ENCODE data around the gene CHAD. TPM values are rescaled to one million over a fixed set of nuclear protein-coding genes. Genes with fewer than 3 reads are reported as not detected.

Gene CHAD
- polyA plus RNA-seq, 3 donors: 0.54 to 5.6 TPM; not detected in 1

- no peak overlapping the region for H3K27ac ChIP-seq (ENCODE audit: low read depth, low read length)
- WGBS, 3 donors: 93 to 96% (median 95%) methylated on average over 9 of the region's 9 CpGs
These were observed 3.0 kb downstream of the CHAD start for GRCh38 chr17:50465635-50466034.

GRCh38 chr17:50465171-50465570 lies 3.5 kb downstream of the CHAD start:
- H3K27ac ChIP-seq (ENCODE audit: low read depth, low read length): no peak overlapping the region

GRCh38 chr17:50464736-50465135 lies 3.9 kb downstream of the CHAD start:
- H3K27ac ChIP-seq (ENCODE audit: low read depth, low read length): no peak overlapping the region
- WGBS, 3 donors: 87 to 91% (median 88%) methylated on average over 4 of the region's 4 CpGs

More at GRCh38 chr17:50465171-50465570, 3.5 kb downstream of the CHAD start:
- WGBS, 3 donors: 68 to 94% (median 93%) methylated on average over 6 of the region's 6 CpGs

- 91 to 95% (median 94%) methylated on average over 3 of the region's 3 CpGs for WGBS, 3 donors
- no peak overlapping the region for H3K27ac ChIP-seq (ENCODE audit: low read depth, low read length)
These were observed 4.6 kb downstream of the CHAD start for GRCh38 chr17:50464121-50464520.

GRCh38 chr17:50462446-50462845 lies 6.2 kb downstream of the CHAD start:
- WGBS, 3 donors: 49 to 82% (median 79%) methylated on average over 9 of the region's 9 CpGs
- no peak overlapping the region for H3K27ac ChIP-seq (ENCODE audit: low read depth, low read length)

- 93 to 94% (median 93%) methylated on average over 14 of the region's 14 CpGs for WGBS, 3 donors
- no peak overlapping the region for H3K27ac ChIP-seq (ENCODE audit: low read depth, low read length)
These were observed 7.0 kb downstream of the CHAD start for GRCh38 chr17:50461550-50462132.

- WGBS, 3 donors: 90 to 95% (median 93%) methylated on average over 9 of the region's 9 CpGs
- H3K27ac ChIP-seq (ENCODE audit: low read depth, low read length): no peak overlapping the region
These were observed 7.7 kb downstream of the CHAD start for GRCh38 chr17:50460831-50461526.

- 83 to 94% (median 91%) methylated on average over 4 of the region's 4 CpGs for WGBS, 3 donors
These were observed 8.9 kb downstream of the CHAD start for GRCh38 chr17:50459756-50460155.

GRCh38 chr17:50458701-50459676 lies 9.7 kb downstream of the CHAD start:
- no peak overlapping the region for H3K27ac ChIP-seq (ENCODE audit: low read depth, low read length)
- WGBS, 3 donors: 74 to 87% (median 79%) methylated on average over 16 of the region's 16 CpGs

More at GRCh38 chr17:50459756-50460155, 8.9 kb downstream of the CHAD start:
- no peak overlapping the region for H3K27ac ChIP-seq (ENCODE audit: low read depth, low read length)

- no peak overlapping the region for H3K27ac ChIP-seq (ENCODE audit: low read depth, low read length)
- 56 to 75% (median 65%) methylated on average over 3 of the region's 3 CpGs for WGBS, 3 donors
These were observed 10.4 kb downstream of the CHAD start for GRCh38 chr17:50458270-50458669.

- 93 to 98% (median 94%) methylated on average over 4 of the region's 4 CpGs for WGBS, 3 donors
- no peak overlapping the region for H3K27ac ChIP-seq (ENCODE audit: low read depth, low read length)
These were observed 11.1 kb downstream of the CHAD start for GRCh38 chr17:50457621-50458020.

GRCh38 chr17:50453901-50454300 lies 14.8 kb downstream of the CHAD start:
- WGBS, 3 donors: 86 to 94% (median 87%) methylated on average over 3 of the region's 3 CpGs

GRCh38 chr17:50452630-50453300 lies 15.9 kb downstream of the CHAD start:
- WGBS, 3 donors: 74 to 86% (median 76%) methylated on average over 10 of the region's 10 CpGs

More at GRCh38 chr17:50453901-50454300, 14.8 kb downstream of the CHAD start:
- no peak overlapping the region for H3K27ac ChIP-seq (ENCODE audit: low read depth, low read length)

GRCh38 chr17:50451943-50452629 lies 16.6 kb downstream of the CHAD start:
- WGBS, 3 donors: 67 to 77% (median 67%) methylated on average over 7 of the region's 7 CpGs
- H3K27ac ChIP-seq (ENCODE audit: low read depth, low read length): no peak overlapping the region

More at GRCh38 chr17:50452630-50453300, 15.9 kb downstream of the CHAD start:
- H3K27ac ChIP-seq (ENCODE audit: low read depth, low read length): no peak overlapping the region

- no peak overlapping the region for H3K27ac ChIP-seq (ENCODE audit: low read depth, low read length)
- 25 to 74% (median 64%) methylated on average over 2 of the region's 2 CpGs for WGBS, 3 donors
These were observed 20.0 kb downstream of the CHAD start for GRCh38 chr17:50448643-50449042.

GRCh38 chr17:50447870-50448595 lies 20.6 kb downstream of the CHAD start:
- WGBS, 3 donors: 34 to 91% (median 84%) methylated on average over 7 of the region's 7 CpGs
- H3K27ac ChIP-seq (ENCODE audit: low read depth, low read length): no peak overlapping the region

GRCh38 chr17:50445730-50446325 lies 22.9 kb downstream of the CHAD start:
- 30 to 53% (median 47%) methylated on average over 1 of the region's 1 CpG for WGBS, 3 donors
- H3K27ac ChIP-seq (ENCODE audit: low read depth, low read length): no peak overlapping the region

Data from adipose tissue (tissue), 3 donors.